NCI-H1092 treated with DMSO at 0.1 percent for 48 hours (cell line): ENCODE data around the gene PIP4P1.

Experiments
- DNase-seq: peaks from one replicate; lab custom pipeline; 2025; lab: John Stamatoyannopoulos, UW

Gene PIP4P1

GRCh38 chr14:20435582-20436362 lies 25.5 kb downstream of the PIP4P1 start, which contains the start of gene KLHL33:
Gene KLHL33 (minus strand): TSS chr14:20436166. CDS start chr14:20435811, 355 bp downstream.
- no peak for DNase-seq

- no peak for DNase-seq
These were observed 26.3 kb downstream of the PIP4P1 start for GRCh38 chr14:20434701-20435581.

GRCh38 chr14:20429801-20430669 lies 31.2 kb downstream of the PIP4P1 start:
- DNase-seq: peak; percentile 96

- DNase-seq: no peak
These were observed 32.4 kb downstream of the PIP4P1 start for GRCh38 chr14:20428802-20429201.

GRCh38 chr14:20428010-20428365 lies 33.2 kb downstream of the PIP4P1 start:
- DNase-seq: no peak

- no peak for DNase-seq
These were observed 33.8 kb downstream of the PIP4P1 start for GRCh38 chr14:20427231-20428009.

- no peak for DNase-seq
These were observed 36.4 kb downstream of the PIP4P1 start for GRCh38 chr14:20424851-20425250.

GRCh38 chr14:20422886-20423285 lies 38.3 kb downstream of the PIP4P1 start:
- no peak for DNase-seq

- peak; percentile 48 for DNase-seq
These were observed 40.0 kb downstream of the PIP4P1 start for GRCh38 chr14:20421267-20421666.

GRCh38 chr14:20419419-20419818 lies 41.8 kb downstream of the PIP4P1 start:
- no peak for DNase-seq

- no peak for DNase-seq
These were observed 42.7 kb downstream of the PIP4P1 start for GRCh38 chr14:20418501-20418909.

GRCh38 chr14:20417250-20418186 lies 43.7 kb downstream of the PIP4P1 start:
- DNase-seq: peak; percentile 75

GRCh38 chr14:20416223-20416622 lies 45.0 kb downstream of the PIP4P1 start:
- DNase-seq: no peak

GRCh38 chr14:20415782-20416206 lies 45.4 kb downstream of the PIP4P1 start:
- peak; percentile 65 for DNase-seq

GRCh38 chr14:20413744-20414082 lies 47.5 kb downstream of the PIP4P1 start:
- DNase-seq: no peak

GRCh38 chr14:20412876-20413743 lies 48.1 kb downstream of the PIP4P1 start, which contains the start of gene TEP1:
Gene TEP1 (minus strand): TSS chr14:20413501. CDS start chr14:20408439, 5,062 bp downstream.
- peak; percentile 86 for DNase-seq

GRCh38 chr14:20412411-20412810 lies 48.8 kb downstream of the PIP4P1 start:
- DNase-seq: no peak

GRCh38 chr14:20409226-20409625 lies 52.0 kb downstream of the PIP4P1 start:
- DNase-seq: no peak
